SK-N-SH treated with all-trans-retinoic acid at 6 μM for 48 hours (cell line): ENCODE data around the gene RNF144A.
A peak's percentile ranks its signal among the peaks of the same experiment; 100 is the strongest.

Experiments used
- ATAC-seq: fragments of 200-7000 bp; cut with Tn5 transposase; 3 replicates; pipeline ENCODE4 v1.9.1; 2020; ENCODE audit warnings: mild to moderate bottlenecking, moderate library complexity
- ARNTL ChIP-seq: fragments of 450-650 bp; formaldehyde crosslinking; IDR thresholded peaks from 2 replicates; pipeline ENCODE4 v1.5.0; 2020; ENCODE audit warnings: low read depth, mild to moderate bottlenecking, moderate library complexity, borderline replicate concordance
- BACH2 ChIP-seq: fragments of 250-450 bp; sonication (Bioruptor Pico); IDR thresholded peaks from 2 replicates; pipeline ENCODE4 v1.9.0; 2021; ENCODE audit warnings: mild to moderate bottlenecking, borderline replicate concordance
- CREB5 ChIP-seq: fragments of 250-450 bp; sonication (Bioruptor Pico); IDR thresholded peaks from 2 replicates; pipeline ENCODE4 v1.5.1; 2020; ENCODE audit warnings: low read depth, mild to moderate bottlenecking, moderate library complexity
- CSRNP3 ChIP-seq: fragments of 250-450 bp; sonication (Bioruptor Pico); IDR thresholded peaks from 2 replicates; pipeline ENCODE4 v1.5.1; 2021; ENCODE audit warnings: mild to moderate bottlenecking, moderate library complexity
- ESRRG ChIP-seq: fragments of 250-450 bp; sonication (Bioruptor Pico); IDR thresholded peaks from 2 replicates; pipeline ENCODE4 v1.6.1; 2021; ENCODE audit warnings: mild to moderate bottlenecking
- ISL1 ChIP-seq: fragments of 250-450 bp; sonication (Bioruptor Pico); IDR thresholded peaks from 2 replicates; pipeline ENCODE4 v2.1.2; 2022; ENCODE audit warnings: mild to moderate bottlenecking, moderate library complexity
- OSR1 ChIP-seq: fragments of 250-450 bp; sonication (Bioruptor Pico); IDR thresholded peaks from 2 replicates; pipeline ENCODE4 v1.8.0; 2022; ENCODE audit warnings: moderate library complexity, mild to moderate bottlenecking, inconsistent platforms
- POU6F1 ChIP-seq: fragments of 250-450 bp; sonication (Bioruptor Pico); IDR thresholded peaks from 2 replicates; pipeline ENCODE4 v1.8.0; 2021; ENCODE audit warnings: low read depth, mild to moderate bottlenecking, moderate library complexity, borderline replicate concordance
- PPARA ChIP-seq: fragments of 250-450 bp; sonication (Bioruptor Pico); IDR thresholded peaks from 2 replicates; pipeline ENCODE4 v1.5.0; 2020; ENCODE audit warnings: mild to moderate bottlenecking, borderline replicate concordance
- RARB ChIP-seq: fragments of 250-450 bp; sonication (Bioruptor Pico); IDR thresholded peaks from 2 replicates; pipeline ENCODE4 v1.8.0; 2021; ENCODE audit warnings: mild to moderate bottlenecking, moderate library complexity
- SNAI2 ChIP-seq: fragments of 250-450 bp; sonication (Bioruptor Pico); IDR thresholded peaks from 2 replicates; pipeline ENCODE4 v1.5.0; 2020; ENCODE audit warnings: mild to moderate bottlenecking, moderate library complexity
- TCF4 ChIP-seq: fragments of 250-450 bp; sonication (Bioruptor Pico); IDR thresholded peaks from 2 replicates; pipeline ENCODE4 v1.8.0; 2021; ENCODE audit warnings: mild to moderate bottlenecking, moderate library complexity, borderline replicate concordance
- TOX ChIP-seq: fragments of 250-450 bp; sonication (Bioruptor Pico); IDR thresholded peaks from 2 replicates; pipeline ENCODE4 v1.8.0; 2021; ENCODE audit warnings: mild to moderate bottlenecking, moderate library complexity, borderline replicate concordance
- TSHZ2 ChIP-seq: fragments of 250-450 bp; sonication (Bioruptor Pico); IDR thresholded peaks from 2 replicates; pipeline ENCODE4 v1.5.0; 2020; ENCODE audit warnings: mild to moderate bottlenecking, moderate library complexity
- ZC3H10 ChIP-seq: fragments of 250-450 bp; sonication (Bioruptor Pico); IDR thresholded peaks from 2 replicates; pipeline ENCODE4 v1.5.1; 2021; ENCODE audit warnings: mild to moderate bottlenecking, moderate library complexity
- ZFP3 ChIP-seq: fragments of 250-450 bp; sonication (Bioruptor Pico); IDR thresholded peaks from 2 replicates; pipeline ENCODE4 v1.5.0; 2020; ENCODE audit warnings: mild to moderate bottlenecking, moderate library complexity
- ZFP30 ChIP-seq: fragments of 450-650 bp; formaldehyde crosslinking; IDR thresholded peaks from 2 replicates; pipeline ENCODE4 v1.5.0; 2022; ENCODE audit warnings: mild to moderate bottlenecking, moderate library complexity
- ZNF565 ChIP-seq: fragments of 450-650 bp; formaldehyde crosslinking; conservative IDR thresholded peaks from 2 replicates; pipeline ENCODE4 v1.5.0; 2020; ENCODE audit warnings: low read depth, mild to moderate bottlenecking, moderate library complexity
- ZNF70 ChIP-seq: fragments of 450-650 bp; formaldehyde crosslinking; IDR thresholded peaks from 2 replicates; pipeline ENCODE4 v1.5.0; 2020; ENCODE audit warnings: mild to moderate bottlenecking, moderate library complexity
- ZNF8 ChIP-seq: fragments of 450-650 bp; formaldehyde crosslinking; IDR thresholded peaks from 2 replicates; pipeline ENCODE4 v1.5.0; 2020; ENCODE audit warnings: mild to moderate bottlenecking, moderate library complexity

Gene RNF144A

GRCh38 chr2:6917071-6917760, at the start of gene RNF144A:
Gene RNF144A, plus strand, starts transcription at chr2:6917412. Its CDS starts 79,515 bp downstream, at chr2:6996927.
- TF ChIP-seq TSHZ2 (CRISPR knock-in tag) = no peak
- peak; percentile 48; the same call in 1 of the 2 replicates for TF ChIP-seq ZFP3 (CRISPR knock-in tag)
- no peak for TF ChIP-seq ZC3H10 (CRISPR knock-in tag)
- ATAC-seq = peak; percentile 65

GRCh38 chr2:6872394-6872793, 44.8 kb upstream of the RNF144A start:
- no peak for ATAC-seq
- TF ChIP-seq OSR1 (CRISPR knock-in tag) (no peak), CREB5 (CRISPR knock-in tag) (no peak), ESRRG (CRISPR knock-in tag) (no peak), SNAI2 (no peak)

GRCh38 chr2:6874032-6874431, 43.2 kb upstream of the RNF144A start:
- ATAC-seq = no peak
- TF ChIP-seq ZNF565 (CRISPR knock-in tag) = no peak
- no peak for TF ChIP-seq ARNTL
- no peak for TF ChIP-seq ISL1 (CRISPR knock-in tag)
- TF ChIP-seq PPARA (CRISPR knock-in tag) = no peak
- TF ChIP-seq POU6F1 (CRISPR knock-in tag) = no peak
- TF ChIP-seq ZFP30 (CRISPR knock-in tag) = no peak
- TF ChIP-seq TOX (CRISPR knock-in tag) = no peak
- TF ChIP-seq TSHZ2 (CRISPR knock-in tag) = no peak
- TF ChIP-seq ZNF8 (CRISPR knock-in tag) = no peak
- no peak for TF ChIP-seq BACH2 (CRISPR knock-in tag)
- no peak for TF ChIP-seq RARB (CRISPR knock-in tag)
- TF ChIP-seq CSRNP3 = no peak
- TF ChIP-seq SNAI2 = no peak
- no peak for TF ChIP-seq TCF4 (CRISPR knock-in tag)
- TF ChIP-seq ZNF70 (CRISPR knock-in tag) = no peak
